GM18502 (cell line): ENCODE data around the gene CERKL.

Source experiments
- ATAC-seq: cut with Tn5 transposase; IDR thresholded peaks from one replicate; pipeline ENCODE4 v1.9.1; 2021; ENCODE audit warnings: mild to moderate bottlenecking; ENCODE audit not compliant: unreplicated experiment, poor library complexity

The CERKL gene

DNA sequence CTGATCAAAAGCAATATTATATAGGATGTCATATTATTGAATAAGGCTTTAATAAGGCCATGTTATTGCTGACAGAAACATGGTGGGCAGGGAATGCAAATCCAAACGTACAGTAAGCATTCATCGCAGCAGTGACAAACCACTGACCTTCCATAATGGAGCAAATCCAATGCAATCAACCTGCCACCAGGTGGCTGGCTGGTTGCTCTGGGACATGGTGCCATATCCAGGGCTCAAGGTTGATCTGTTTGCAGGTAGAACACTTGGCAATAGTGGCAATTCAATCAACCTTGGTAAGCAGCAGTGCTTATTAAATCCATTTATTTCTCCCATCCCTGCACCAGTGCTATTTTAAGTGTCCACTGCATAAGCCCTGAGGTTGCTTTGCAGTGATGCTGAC, 75.4 kb downstream of the CERKL start:
- no peak for ATAC-seq

DNA sequence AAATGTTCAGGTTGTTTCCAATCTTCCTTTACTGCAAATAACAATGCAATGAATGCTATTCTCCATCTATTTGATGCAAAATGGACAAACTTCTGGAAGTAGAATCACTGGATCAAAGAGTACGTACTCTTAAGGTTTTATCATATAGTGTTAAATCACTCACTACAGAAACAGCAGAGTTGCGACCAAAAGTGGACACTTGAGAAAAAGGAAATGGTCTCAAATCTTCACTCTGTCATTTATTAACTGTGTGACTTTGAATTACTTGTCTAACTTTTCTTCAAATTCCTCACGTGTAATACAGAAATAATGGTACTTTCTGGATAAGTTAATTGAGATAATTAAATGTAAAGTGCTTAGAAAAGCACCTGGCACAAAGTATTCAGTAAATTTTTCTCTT, 78.1 kb downstream of the CERKL start:
- ATAC-seq: no peak

DNA sequence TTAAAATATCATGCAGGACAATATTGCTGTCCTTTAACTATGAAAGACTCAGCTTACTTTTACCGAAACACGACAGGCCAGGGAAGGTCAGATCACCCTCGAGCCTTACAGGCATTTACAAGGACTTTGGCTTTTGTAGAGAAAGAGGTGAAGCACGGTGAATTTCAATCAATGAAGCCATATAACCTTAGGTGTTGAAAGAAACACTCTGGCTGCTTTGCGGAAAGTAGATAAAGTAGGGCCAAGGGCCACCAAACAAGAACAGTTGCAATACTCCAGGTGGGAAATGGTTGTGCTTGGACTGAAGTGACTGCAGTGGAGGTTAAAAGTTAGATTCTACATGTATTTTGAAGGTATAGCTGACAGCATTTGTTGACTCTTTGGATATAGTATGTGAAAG, 80.5 kb downstream of the CERKL start:
- ATAC-seq: no peak

DNA sequence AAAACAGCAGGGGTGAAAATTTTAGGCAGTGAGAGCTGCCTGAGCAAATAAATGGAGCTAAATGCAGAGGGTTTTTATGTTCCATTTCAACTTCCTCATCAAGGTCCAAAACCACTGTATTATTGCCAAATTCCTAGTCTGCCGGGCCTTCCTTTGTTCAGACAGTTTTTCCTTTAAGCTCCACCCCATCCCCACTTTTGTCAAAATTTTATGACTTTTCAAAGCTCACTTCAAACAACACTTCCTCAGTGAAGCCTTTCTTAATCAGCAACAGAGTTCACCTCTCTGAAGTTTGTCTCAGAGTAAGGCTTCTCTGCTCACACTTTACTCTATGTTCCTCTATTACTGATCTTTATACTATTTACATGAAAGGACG, 81.3 kb downstream of the CERKL start:
- ATAC-seq: no peak

DNA sequence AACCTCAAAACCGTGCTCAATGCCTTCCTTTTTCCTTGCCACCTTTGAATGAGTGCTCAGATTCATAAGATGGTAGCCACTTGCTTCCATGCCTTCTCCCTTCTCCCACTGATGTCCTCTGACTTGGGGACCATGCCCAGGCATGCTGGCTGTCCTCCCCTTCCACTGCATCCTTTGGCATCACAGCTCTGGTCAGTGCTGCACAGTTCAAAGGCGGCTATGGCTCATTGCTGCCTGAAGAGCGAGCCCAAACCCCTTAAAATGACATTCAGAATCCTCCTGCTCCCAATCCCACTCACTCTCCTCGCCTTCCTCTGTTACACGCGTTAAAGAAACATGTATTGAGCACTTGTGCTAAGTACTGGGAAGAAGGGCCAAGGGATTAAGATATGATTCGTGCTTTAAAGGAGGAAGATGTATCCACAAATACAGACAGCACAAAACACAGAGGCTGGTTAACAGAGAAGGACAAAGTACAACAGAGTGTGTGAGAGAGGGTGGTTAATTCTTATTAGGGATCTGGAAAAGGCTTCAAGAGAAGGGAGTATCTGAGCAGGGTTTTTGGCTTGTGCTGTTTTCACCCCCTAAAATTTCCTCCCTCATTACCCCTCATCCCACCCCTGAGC, 81.8 kb downstream of the CERKL start:
- ATAC-seq: no peak

DNA sequence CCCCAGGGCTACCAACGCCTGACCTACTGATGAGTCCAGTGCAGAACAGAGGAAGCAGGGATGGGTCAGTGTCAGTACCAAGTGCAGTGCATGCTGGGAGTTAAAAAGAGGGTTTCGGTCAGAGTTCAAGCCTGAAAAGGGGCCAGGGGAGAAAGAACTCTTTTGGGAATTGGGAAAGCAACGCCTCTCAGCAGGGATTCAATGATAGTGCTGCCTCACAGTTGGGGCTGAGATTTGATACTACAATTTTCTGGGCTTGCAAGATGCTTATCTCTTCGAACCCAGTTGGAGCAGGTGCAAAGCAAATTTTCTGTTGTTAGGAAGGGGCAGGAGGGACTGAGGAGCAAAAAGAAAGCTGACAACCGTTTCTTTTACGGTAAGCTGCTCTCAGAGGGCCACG, 82.6 kb downstream of the CERKL start:
- no peak for ATAC-seq

DNA sequence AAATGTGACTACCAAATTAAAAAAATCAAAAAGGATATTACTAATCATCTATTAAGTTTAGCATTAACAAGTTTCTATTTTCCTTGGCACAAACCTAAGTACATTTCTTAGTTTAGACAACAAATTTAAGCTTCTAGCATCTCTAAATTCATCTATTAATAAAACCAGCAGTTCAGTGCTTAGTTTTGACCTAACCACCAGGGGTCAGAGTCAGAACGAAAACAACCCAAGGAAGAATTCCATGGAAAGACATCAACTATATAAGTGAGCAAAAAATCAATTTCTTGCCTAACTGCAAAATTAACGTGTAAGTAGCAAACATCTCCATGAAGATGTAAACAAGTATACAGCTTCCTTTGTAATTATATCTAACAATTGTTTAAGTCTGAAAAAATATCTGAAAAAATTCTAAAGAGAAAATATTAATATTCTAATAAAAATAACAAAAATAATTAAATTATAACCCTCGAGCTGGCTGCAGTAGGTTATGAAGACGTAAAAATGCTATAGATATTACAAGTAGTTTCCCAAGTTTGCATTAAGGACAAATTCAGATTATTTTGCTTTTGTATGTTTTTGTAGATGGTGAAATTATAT, 83.7 kb downstream of the CERKL start:
- no peak for ATAC-seq

DNA sequence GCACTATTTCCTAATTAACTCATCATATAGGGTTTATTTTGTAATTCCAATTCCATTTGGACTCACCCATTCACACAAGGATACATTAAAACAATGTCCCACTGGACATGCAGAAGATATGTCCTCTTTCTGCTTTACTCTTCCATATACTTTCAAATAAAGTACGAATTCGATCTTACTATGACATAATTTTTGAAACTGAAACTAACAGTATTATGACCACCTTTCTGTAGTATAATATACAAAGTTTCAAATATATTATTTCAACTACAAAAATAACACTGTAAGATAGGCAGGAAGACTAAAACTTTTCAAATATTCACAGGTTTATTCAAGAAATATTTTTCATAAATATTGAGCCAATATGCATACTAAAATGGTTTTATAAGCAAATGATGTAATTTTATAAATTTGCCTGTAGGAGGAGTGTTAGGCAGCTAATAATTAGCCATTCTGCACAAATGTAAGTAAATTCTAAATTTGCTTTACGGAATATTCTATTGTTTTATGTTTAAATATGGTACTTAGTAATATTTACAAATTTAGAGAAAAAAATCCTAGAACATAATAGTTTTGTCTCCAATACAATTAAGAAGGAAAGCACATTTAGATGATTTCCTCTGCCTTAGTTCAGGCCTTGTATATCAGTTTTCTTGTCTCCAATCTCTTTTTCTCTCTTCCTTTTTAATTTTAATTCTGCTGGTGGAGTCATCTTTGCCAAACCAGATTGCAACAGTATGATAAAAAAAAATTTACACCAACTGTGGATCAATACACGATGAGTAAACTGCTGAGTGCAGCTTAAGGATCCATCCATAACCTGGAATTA, 85.9 kb downstream of the CERKL start:
- ATAC-seq: no peak

DNA sequence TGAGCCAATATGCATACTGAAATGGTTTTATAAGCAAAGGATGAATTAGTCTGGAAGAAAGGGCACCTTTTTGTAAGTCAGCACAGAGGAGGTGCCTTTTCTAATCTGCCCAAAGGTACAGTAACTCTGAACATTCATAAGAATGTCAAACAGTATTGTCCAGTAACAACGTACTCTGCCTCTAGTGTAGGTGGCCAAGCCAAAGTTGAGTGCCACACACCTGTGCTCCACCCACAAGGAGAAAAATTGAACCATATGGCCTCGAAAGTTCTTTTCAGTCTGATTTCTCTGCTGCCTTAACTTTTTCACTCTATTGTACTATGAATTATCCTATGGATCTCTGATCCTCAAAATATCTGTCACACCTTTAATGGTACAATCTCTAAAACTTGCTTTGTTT, 86.8 kb downstream of the CERKL start:
- no peak for ATAC-seq

DNA sequence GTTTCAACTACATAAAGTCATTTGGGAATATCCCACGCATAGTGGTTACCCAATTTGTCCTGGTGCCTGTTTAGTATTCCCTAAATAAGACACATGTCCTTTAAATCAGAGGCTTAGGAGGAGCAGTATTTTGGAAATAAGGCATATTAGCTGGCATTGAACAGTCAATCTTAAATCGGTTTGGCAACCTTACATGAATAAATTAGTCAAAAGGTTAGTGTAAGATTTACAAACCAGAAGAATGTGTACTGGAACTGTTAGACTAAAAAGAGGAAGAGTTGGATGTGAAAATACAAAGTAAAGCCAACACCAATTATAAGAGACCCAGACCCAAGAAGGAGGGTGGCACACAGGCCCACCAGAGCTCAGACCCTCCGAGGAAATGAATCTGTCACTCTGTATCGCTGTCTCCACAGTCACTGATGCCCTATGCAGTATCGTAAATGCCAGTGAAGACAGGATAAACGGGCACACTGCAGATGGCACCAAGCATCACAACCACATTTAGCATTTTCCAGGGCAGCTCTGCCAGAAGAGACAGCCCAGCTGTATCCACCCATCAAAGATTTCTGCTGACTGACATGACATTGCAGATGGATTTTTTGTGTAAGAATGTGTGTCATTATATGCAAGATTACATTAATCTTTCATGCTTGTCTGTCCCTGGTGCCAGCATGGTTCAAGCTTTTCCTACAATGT, 90.4 kb downstream of the CERKL start:
- ATAC-seq: no peak

DNA sequence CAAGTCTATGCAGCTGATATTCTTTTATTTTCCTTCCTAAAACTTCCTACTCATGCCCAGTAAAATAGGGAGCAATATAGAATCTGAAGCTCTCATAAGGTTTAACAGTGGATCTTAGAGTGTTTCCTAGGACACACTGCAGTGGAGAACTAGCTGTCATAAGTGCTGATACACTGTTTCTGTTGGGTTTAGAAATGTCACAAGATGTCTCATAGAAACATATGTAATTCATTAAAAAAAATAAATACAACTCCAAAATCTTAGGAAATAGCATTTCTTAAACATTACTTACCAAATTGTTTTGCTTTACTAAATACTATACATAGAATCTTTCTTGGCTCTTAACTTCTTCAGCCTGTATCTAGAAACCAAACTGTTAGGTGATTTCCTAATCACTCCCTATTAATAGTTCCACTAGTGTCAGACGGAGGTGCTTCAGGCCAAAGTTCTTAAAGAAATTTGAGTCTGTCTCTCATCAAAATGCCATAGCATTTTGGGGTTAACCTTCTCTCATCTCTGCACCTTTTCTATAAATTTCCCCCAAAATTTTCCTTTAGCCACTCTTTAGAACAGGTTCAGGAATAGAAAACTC, 93.7 kb downstream of the CERKL start:
- no peak for ATAC-seq

DNA sequence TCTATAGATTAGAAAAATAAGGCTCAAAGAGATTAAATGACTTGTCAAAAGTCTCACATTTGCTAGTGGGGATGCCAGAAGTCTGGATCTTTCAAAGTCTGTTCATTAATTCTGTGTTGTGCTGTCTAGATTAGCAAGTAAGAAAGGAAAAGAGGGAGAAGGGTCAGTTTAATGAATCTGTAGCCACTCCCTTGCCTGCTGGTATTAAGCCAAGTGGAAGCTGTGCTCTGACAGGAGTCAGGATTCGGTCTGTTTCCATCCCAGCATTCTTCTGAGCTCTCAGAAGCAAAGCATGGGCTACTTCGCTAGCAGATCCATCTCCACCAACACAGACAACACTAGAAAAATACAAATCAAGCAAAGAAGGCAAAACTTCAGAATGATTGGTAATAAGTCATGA, 98.5 kb downstream of the CERKL start:
- no peak for ATAC-seq

DNA sequence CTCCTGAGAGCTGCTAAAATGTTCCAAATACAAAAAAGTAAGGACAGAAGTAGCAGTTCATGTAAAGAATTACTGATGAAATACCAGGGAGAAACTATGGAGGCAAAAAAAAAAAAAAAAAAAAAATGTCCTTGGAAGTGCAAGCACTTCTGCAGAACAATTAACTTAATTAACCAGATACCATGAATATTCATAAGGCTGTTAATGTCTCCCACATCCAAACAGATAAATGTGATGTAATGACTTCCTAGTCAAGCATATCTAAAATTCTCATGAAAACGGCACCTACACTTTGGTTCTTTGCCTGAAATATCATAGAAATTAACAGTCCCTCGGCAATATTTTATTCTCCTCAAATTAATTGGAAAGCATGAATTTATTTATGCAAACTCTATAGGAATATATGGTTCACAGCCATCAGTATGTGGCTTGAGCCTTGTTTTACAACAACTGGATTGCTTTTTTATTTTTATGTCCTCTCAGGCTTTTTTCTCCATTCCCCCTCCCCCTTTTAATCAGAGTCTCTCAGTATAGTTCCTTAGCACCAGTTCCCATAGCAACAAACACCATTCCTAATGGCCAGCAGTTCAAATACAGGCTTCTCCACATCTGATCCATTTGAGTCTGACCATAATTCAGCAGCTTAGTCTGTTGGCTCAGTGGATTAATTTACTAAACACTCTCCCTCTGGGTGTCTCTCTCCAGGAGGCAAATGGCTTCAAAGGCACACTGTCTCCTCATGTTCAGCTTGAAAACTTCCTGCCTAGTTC, 102.7 kb downstream of the CERKL start:
- no peak for ATAC-seq

DNA sequence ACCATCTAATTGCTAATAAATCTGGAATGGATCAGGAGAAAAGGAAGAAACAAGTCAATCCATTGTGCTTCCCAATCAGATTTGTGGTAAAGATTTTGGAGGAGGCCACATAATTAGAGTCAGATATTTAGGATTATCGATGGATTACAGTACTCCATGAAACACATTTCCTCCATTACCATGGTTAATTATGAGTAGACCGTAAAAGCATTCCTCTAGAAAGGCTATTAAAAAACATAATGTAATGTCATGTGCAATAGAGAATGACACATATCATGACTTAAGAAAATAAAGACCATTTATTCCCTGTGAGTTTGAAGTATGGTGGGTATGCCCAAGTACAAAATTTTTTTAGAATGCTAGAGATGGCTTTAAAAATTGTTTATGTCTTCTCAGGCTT, 103.7 kb downstream of the CERKL start:
- no peak for ATAC-seq

DNA sequence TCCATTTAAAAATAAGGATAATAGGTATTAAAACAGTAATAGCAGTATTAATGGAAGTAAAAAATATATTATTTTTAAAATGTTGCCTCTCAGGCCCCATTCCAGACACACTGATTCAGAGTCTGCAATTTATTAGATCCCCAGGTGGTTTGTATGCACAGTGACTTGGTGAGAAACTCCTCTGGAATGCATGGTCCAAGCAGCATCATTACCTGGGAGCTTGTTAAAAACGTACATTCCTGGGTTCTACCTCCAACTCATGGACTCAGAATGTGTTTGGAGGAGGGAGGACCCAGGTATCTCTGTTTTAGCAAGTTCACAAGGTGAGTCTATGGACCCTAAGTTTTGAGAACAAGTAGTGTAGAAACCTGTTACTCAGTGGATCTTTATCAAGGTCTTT, 104.1 kb downstream of the CERKL start:
- ATAC-seq: no peak

DNA sequence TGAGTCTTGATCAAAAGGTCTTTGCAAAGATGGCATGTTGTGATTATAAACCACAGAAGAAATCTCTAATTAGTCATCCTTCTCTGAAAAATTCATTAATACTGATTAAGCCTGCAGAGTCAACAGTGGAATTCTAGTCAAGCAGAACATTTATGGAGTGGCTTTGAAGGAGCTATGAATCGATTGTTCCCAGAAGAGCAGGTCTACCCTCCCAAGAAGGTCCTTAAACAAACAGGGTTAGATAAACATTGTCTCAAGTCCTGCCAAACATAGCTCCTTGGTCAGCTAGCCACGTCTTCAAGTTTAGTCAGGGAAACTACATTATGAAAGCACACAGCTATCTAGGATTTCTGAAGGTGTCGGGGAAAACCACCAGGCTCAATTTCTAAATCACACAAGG, 110.8 kb downstream of the CERKL start:
- no peak for ATAC-seq

DNA sequence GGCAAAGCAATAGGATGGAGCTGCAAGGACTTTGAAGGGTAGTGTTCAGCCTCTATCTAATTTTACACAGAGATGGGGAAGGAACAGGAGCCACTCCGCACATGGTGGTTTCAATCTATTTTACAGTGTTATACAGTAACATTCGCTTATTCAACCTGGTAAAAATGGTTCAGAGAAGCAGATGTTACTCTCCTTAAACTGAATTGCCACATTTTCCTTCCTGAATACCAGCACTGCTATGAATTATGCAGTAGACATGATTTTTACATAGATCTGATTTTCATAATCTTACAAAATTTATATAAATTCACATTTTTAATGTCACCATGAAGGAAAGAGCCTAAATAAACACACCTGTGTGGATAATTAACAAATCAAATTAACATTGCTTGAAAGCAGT, 114.7 kb downstream of the CERKL start:
- ATAC-seq: no peak

DNA sequence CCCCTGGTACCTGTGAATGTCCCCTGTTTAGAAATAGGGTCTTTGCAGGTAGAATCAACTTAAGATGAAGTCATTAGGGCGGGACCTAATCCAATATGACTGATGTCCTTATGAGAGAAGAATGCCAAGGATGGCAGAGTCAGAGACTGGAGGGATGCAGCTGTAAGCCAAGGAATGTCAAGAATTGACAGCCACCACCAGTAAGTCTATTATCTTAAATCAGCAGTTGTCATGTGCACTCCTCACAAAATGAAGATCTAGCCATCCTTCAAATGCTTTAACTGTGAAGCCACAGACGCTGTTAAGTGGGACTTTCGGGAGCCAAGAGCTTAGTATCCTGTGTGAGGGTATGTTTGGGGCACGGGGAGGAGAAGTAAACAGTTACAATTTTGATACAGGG, 116.5 kb downstream of the CERKL start:
- ATAC-seq: no peak

DNA sequence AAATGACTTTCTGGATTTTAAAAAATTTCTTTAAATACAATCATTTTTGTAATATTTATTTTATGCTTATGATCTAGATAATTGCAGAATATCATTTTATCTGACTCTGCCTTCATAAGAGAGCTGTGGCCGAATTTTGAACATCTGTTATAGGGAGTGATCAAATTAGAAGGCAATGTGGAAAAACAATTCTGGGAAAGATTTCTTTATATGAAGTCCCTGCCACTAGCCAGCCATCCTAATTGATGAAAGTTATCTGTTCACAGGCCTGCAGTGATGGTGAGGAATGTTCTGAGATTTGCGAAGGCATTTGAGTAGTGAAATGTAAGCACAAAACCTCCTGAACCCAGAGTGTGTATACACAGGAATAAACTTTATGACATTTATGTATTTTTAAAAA, 120.2 kb downstream of the CERKL start:
- no peak for ATAC-seq

DNA sequence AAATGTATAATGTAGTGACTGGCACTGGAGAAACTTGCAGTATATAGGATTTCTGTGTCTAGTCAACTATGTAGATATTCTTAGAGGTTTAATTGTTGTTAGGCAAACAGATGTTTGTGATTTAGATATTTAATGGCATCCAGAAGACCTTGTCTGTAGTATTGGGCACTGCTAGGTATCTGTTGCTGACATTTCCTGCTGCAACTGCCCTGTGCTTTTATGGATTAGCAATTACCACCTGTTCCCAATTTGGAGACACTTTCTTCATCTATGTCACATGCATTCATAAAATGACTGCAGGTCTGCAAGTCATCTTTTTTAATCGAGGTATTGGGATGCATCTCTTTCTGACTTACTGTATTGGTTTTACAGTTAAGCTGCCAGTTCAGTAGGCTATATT, 128.5 kb downstream of the CERKL start:
- ATAC-seq: no peak
